Psoas muscle (tissue), 8 donors: ENCODE results near the gene VGLL4. TPM values are rescaled to one million over a fixed set of nuclear protein-coding genes. Genes with fewer than 3 reads are reported as not detected.

Experiments used
- ATAC-seq, 4 donors: fragments of 200-7000 bp; cut with Tn5 transposase; one replicate each; pipeline ENCODE4 v1.9.1; 2020; ENCODE audit warnings: moderate library complexity in 3 of 4, mild to moderate bottlenecking in 2 of 4
- DNase-seq, 2 donors: peaks; one replicate each; pipeline ENCODE4 v3.0.0-alpha.2; 2020
- H3K27ac ChIP-seq: fragments of 200-600 bp; one replicate; pipeline ENCODE4 v1.8.0; 2022
- H3K27me3 ChIP-seq, 3 donors: fragments of 200-600 bp in 1 of 3; one replicate each; pipeline versions ENCODE4 v1.6.1 to v1.8.0; 2013 to 2022; ENCODE audit warnings: low read length in 2 of 3, mild to moderate bottlenecking in 2 of 3, moderate library complexity in 1 of 3; ENCODE audit not compliant: insufficient read depth in 3 of 3
- H3K36me3 ChIP-seq, 2 donors: fragments of 200-600 bp in 1 of 2; one replicate each; pipeline versions ENCODE4 v1.6.1 to v1.8.0; 2013 to 2022; ENCODE audit warnings: low read depth in 1 of 2, mild to moderate bottlenecking in 1 of 2, moderate library complexity in 1 of 2; ENCODE audit not compliant: insufficient read depth in 1 of 2
- H3K4me1 ChIP-seq: fragments of 200-600 bp; one replicate; pipeline ENCODE4 v1.8.0; 2022
- H3K4me3 ChIP-seq: fragments of 200-600 bp; one replicate; pipeline ENCODE4 v1.8.0; 2022; ENCODE audit warnings: mild to moderate bottlenecking
- H3K9me3 ChIP-seq: fragments of 200-600 bp; one replicate; pipeline ENCODE4 v1.8.0; 2022
- WGBS, 3 donors: extraction: QIAGEN DNeasy Blood & Tissue Kit; methylation state at CpG; one replicate each; pipeline versions ENCODE4 v1.1.6 to v1.1.7; 2013; 5-methylcytosine and 5-hydroxymethylcytosine counted together
- intact Hi-C, 2 donors: fragments of 100-400 bp; cut with DNase I; formaldehyde crosslinking; loops; one replicate each; pipeline versions ENCODE4 v1.11.0 to v1.14.2; 2022
- long read RNA-seq, 2 donors: library from polyadenylated mRNA; unstranded; transcript quantifications; one replicate each; pipeline ENCODE4 v2.0.0, GENCODE V29; 2021
- polyA plus RNA-seq, 3 donors: library from polyadenylated mRNA; stranded (reverse); fragments of 200-250 nt; gene quantifications; one replicate each; pipeline ENCODE4 v1.2.3, GENCODE V29; 2013
- total RNA-seq, 4 donors: library from RNA; stranded (reverse); fragmentation: NEBNext Ultra II Directional in 2 of 4; extraction: Animal tissue kit (Norgen Biotek cat#: 25700) in 2 of 4; gene quantifications; one replicate each; pipeline versions ENCODE4 v1.2.1 to v1.2.4, GENCODE V29; 2021 to 2023
- TF ChIP-seq, protein P1 (sequence below): fragments of 200-600 bp; IDR thresholded peaks from one replicate; pipeline ENCODE4 v1.8.0; 2022; ENCODE audit warnings: antibody characterized with exemption
- donor health status: healthy with polysubstance abuse.
- donor health status: DM: no; HTN: no; CAD: no; lungs with moderate emphysema.
- donor health status: Bipolar disorder and iron deficiency.
- donor health status: healthy.
- donor health status: DM: yes; HTN: yes; CAD: no.
- donor health status: DM: no; HTN: no; CAD: no.
- donor health status: DM: no; HTN: no; CAD: no.
- donor health status: DM: yes; HTN: yes; CAD: no.

The VGLL4 gene, protein sequence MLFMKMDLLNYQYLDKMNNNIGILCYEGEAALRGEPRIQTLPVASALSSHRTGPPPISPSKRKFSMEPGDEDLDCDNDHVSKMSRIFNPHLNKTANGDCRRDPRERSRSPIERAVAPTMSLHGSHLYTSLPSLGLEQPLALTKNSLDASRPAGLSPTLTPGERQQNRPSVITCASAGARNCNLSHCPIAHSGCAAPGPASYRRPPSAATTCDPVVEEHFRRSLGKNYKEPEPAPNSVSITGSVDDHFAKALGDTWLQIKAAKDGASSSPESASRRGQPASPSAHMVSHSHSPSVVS
- total RNA-seq, result 10 to 100 TPM; 11.2 to 14.8 (median 12.7) TPM
- polyA plus RNA-seq, result 10 to 100 TPM in 1 of 3 donors, 1 to 10 TPM in 2; 8.0 to 14.5 (median 8.3) TPM
- long read RNA-seq, donor 1, partial matches to known transcripts, result 0 of 3 reads
- long read RNA-seq, donor 1, other reads (novel, unspliced or antisense), result 3 of 3 reads
- long read RNA-seq, donor 2, partial matches to known transcripts, result 2 of 14 reads
- long read RNA-seq, donor 2, other reads (novel, unspliced or antisense), result 9 of 14 reads

DNA sequence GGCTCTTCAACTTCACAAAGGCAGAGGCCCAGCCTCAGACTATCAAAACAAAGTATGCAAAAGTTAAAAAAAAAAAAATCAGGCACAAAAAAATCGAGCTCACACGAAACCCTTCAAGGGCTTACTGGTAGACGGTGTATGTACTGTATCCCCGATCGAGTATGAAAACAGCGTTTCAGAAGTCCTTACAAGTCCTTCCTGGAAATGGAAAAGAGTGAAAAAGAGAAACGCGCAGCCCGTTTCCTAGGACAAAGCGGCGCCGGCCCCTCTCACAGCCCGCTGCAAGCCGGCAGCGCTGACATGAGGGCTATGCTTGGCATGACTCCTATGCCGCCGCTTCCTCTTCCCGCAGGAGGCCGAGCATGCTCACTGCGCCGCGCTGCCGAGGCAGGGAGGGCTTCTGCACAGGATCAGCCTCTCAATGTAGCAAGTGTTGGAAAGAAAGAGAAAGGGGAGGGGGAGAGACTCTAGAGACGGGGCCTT is at the start of gene VGLL4:
VGLL4 (minus strand) TSS at position 311 of the 483 bp plus-strand sequence. CDS start 397 bp downstream, outside the sequence.
- Histone ChIP-seq H3K27me3 (no peaks in the 10 kb centered on the region), H3K36me3 (no peaks in the 10 kb centered on the region), H3K4me3 (peak within 1 kb of the TSS; percentile 76), H3K27ac (peak within 1 kb of the TSS; percentile 98), H3K4me1 (peaks cover 27% of the 10 kb centered on the region), H3K9me3 (no peaks in the 10 kb centered on the region)
- TF ChIP-seq, protein P1, sequence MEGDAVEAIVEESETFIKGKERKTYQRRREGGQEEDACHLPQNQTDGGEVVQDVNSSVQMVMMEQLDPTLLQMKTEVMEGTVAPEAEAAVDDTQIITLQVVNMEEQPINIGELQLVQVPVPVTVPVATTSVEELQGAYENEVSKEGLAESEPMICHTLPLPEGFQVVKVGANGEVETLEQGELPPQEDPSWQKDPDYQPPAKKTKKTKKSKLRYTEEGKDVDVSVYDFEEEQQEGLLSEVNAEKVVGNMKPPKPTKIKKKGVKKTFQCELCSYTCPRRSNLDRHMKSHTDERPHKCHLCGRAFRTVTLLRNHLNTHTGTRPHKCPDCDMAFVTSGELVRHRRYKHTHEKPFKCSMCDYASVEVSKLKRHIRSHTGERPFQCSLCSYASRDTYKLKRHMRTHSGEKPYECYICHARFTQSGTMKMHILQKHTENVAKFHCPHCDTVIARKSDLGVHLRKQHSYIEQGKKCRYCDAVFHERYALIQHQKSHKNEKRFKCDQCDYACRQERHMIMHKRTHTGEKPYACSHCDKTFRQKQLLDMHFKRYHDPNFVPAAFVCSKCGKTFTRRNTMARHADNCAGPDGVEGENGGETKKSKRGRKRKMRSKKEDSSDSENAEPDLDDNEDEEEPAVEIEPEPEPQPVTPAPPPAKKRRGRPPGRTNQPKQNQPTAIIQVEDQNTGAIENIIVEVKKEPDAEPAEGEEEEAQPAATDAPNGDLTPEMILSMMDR, result peak; percentile 2
- intact Hi-C loops, result loop anchor here (2.0 to 5.0 kb wide), 5 partner anchors 41 to 176 kb away; no protein-coding TSS in a partner anchor
- DNase-seq (peak; percentile 89 to 94), ATAC-seq (peak; percentile 77 to 80 (median 80))
- WGBS, 3 donors, result 0 to 1% (median 1%) methylated on average over 24 of the region's 24 CpGs

DNA sequence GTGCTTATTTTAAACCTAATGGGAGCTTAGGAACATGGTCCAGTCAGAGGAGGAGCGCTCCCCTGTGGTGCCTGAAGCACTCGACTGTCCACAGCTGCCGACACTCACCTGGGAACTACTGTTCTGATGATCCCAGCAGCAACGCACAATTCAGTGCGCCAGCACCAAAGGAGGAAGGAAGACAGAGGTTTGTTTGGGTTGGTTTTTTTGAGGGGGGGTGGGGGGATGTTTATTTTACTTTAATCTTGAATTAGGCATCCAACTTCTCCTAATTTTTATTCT is 48.8 kb upstream of the VGLL4 start:
- no peaks in the 10 kb centered on the region for H3K36me3 ChIP-seq
- ATAC-seq, result no peak
- H3K4me3 ChIP-seq, result no peak overlapping the region
- H3K9me3 ChIP-seq, result no peaks in the 10 kb centered on the region
- no peak overlapping the region for H3K27ac ChIP-seq
- intact Hi-C loops, result loop anchor here in 1 of 2 donors (1.0 kb wide), 1 partner anchor 24 kb away; no protein-coding TSS in a partner anchor
- H3K4me1 ChIP-seq, result no peaks in the 10 kb centered on the region
- no peaks in the 10 kb centered on the region for H3K27me3 ChIP-seq
- WGBS, 3 donors, result 68 to 74% (median 68%) methylated on average over 5 of the region's 5 CpGs
- no peak for DNase-seq
- TF ChIP-seq, protein P1, result no peak

DNA sequence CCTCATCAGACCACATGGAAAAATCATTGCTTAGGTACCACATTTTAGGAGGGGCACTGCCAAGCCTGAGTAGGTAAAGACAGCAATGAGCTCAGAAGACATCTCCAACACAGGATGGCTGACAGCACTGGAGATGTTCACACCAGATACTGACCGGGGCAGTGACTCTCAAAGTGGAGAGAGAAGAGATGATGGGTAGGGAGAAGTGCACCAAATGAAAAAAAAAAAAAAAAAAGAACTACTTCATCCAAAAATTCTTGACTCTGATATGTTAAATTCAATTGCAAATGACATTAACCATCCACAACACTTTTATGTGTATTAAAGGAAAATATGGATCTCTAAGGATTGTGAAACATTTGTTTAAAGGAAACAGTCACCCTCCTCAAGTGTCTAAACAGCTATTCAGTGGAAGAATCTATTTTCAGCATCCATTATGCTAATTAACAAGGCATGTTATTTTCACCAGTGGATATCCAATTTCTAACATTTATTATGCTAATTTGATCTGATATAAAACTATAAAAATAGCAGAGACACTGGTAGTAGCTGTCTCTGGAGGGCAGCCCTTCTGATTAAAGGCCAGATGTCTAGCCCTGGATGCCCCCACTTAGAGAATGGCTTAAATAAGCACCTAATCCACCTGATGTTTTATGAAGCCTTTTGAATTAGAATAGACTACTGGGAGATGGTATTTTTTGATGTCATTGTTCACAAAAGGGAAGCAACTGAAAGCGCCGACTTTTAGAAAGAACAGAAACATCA is 48.2 kb upstream of the VGLL4 start:
- TF ChIP-seq, protein P1, result no peak
- Histone ChIP-seq H3K36me3 (no peaks in the 10 kb centered on the region), H3K27ac (no peak overlapping the region), H3K9me3 (no peaks in the 10 kb centered on the region), H3K27me3 (no peaks in the 10 kb centered on the region), H3K4me3 (no peak overlapping the region), H3K4me1 (no peaks in the 10 kb centered on the region)
- intact Hi-C loops, result loop anchor here in 1 of 2 donors (1.0 kb wide), 1 partner anchor 24 kb away; no protein-coding TSS in a partner anchor
- no peak for ATAC-seq
- 85 to 94% (median 85%) methylated on average over 3 of the region's 3 CpGs for WGBS, 3 donors
- no peak for DNase-seq

DNA sequence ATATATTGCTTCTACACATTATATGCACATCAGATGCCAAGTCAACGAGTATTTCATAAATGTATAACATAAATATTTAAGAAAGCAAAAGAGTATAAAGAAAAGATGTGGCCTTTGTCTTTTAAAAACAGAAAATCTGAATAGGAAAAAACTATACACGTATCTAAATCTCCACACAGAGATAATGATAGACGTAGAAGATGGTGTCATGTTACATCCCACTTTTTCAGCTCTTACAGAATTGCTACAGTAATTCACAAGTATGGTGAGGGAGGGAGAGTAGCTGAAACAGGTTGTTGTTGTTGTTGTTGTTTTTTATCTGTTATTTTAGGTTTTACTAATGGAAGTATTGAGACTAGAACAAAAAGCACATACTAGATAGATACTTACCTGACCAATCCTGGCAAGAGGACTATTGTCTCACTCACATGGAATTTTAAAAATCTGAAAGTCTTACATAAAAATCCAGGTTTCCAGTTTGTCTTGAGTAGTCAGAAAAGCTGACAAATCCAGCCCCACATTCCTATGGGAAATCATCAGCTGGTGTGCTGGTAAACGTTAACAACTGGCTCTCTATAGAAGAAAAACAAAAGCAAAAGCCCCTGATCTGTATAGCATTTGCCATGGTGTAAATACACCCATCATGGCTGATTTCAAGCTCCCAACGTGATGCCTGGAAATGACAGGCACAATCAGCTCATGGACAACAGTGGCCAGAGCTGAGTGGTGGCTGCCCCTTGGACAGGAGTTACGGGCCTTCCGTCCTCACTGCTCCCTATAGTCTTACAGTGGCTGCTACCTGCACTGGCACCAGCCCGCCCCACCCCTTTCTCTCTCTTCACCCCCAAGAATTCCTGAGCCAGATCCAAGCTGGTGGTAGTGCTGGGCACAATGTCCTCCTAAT is 47.4 kb upstream of the VGLL4 start:
- TF ChIP-seq, protein P1, result no peak
- 72 to 79% (median 72%) methylated on average over 8 of the region's 8 CpGs for WGBS, 3 donors
- H3K27ac ChIP-seq, result no peak overlapping the region
- intact Hi-C loops, result no loop called here
- H3K27me3 ChIP-seq, result no peaks in the 10 kb centered on the region
- ATAC-seq (no peak), DNase-seq (no peak)
- H3K4me1 ChIP-seq, result no peaks in the 10 kb centered on the region
- H3K9me3 ChIP-seq, result no peaks in the 10 kb centered on the region
- H3K4me3 ChIP-seq, result no peak overlapping the region
- H3K36me3 ChIP-seq, result no peaks in the 10 kb centered on the region
